K562 (cell line): ENCODE data around the gene FOXS1.

ENCODE experiments used
- NR2C1 ChIP-seq, 2 experiments: fragments of 450-650 bp; IDR thresholded peaks; 2 replicates each; pipeline ENCODE4 v1.6.1; 2017; ENCODE audit warnings: mild to moderate bottlenecking in 2 of 2, antibody characterized with exemption in 1 of 2, inconsistent platforms in 1 of 2, missing compliant biosample characterization in 1 of 2, missing genetic modification characterization in 1 of 2
- STAG1 ChIP-seq: sonication (generic); formaldehyde crosslinking; IDR thresholded peaks from 2 replicates; pipeline ENCODE4 v1.5.0; 2020; ENCODE audit warnings: missing genetic modification reagents, borderline replicate concordance
- ZNF274 ChIP-seq: IDR thresholded peaks from 2 replicates; pipeline ENCODE4 v1.6.1; 2011; ENCODE audit warnings: low read depth, mild to moderate bottlenecking, low read length, moderate library complexity, borderline replicate concordance

- TF ChIP-seq NR2C1 (IDR thresholded peaks at IDR 0.05): no peak
- no peak for TF ChIP-seq NR2C1 (tag; IDR thresholded peaks at IDR 0.05)
- TF ChIP-seq STAG1: no peak
- TF ChIP-seq ZNF274: no peak
These were observed 41.7 kb downstream of the FOXS1 start for GRCh38 chr20:31803552-31804291.
